ENCODE measurements around the gene MAN1C1.

MAN1C1 gene

GRCh38 chr1:25813734-25814471, 197.3 kb downstream of the MAN1C1 start:
- Histone ChIP-seq H3K36me3 (replicated peaks; ENCODE audit: low read depth, low read length) (no peaks in the 10 kb centered on the region), H3K27me3 (ENCODE audit: low read depth, low read length) (no peaks in the 10 kb centered on the region)

GRCh38 chr1:25814549-25815087, 198.0 kb downstream of the MAN1C1 start:
- no peak overlapping the region for H3K4me2 ChIP-seq (ENCODE audit: low read length)
- TF ChIP-seq CTCF (IDR thresholded peaks at IDR 0.05; ENCODE audit: low read depth, low read length) (no peak), EZH2phosphoT487 (IDR thresholded peaks at IDR 0.05; ENCODE audit: low read depth) (no peak)
- no peaks in the 10 kb centered on the region for H3K9me3 ChIP-seq (ENCODE audit: insufficient read depth, low read length)
- no peak overlapping the region for H2AFZ ChIP-seq (ENCODE audit: low read depth, low read length)
- H3K27ac ChIP-seq (ENCODE audit: low read length), result no peak overlapping the region
- H3K79me2 ChIP-seq (ENCODE audit: low read length), result no peaks in the 10 kb centered on the region
- H3K27me3 ChIP-seq (ENCODE audit: low read depth, low read length), result no peaks in the 10 kb centered on the region
- H3K36me3 ChIP-seq (replicated peaks; ENCODE audit: low read depth, low read length), result no peaks in the 10 kb centered on the region
- peaks cover 9% of the 10 kb centered on the region for H3K4me1 ChIP-seq (ENCODE audit: low read length)
- H3K9ac ChIP-seq (ENCODE audit: low read length), result no peak overlapping the region
- no peaks in the 10 kb centered on the region for H4K20me1 ChIP-seq (ENCODE audit: insufficient read depth, low read length)
- H3K4me3 ChIP-seq (ENCODE audit: low read length), result no peak overlapping the region

More at GRCh38 chr1:25813734-25814471, 197.3 kb downstream of the MAN1C1 start:
- Histone ChIP-seq H3K27ac (ENCODE audit: low read length) (no peak overlapping the region), H3K79me2 (ENCODE audit: low read length) (no peaks in the 10 kb centered on the region), H4K20me1 (ENCODE audit: insufficient read depth, low read length) (no peaks in the 10 kb centered on the region), H2AFZ (ENCODE audit: low read depth, low read length) (no peak overlapping the region), H3K4me3 (ENCODE audit: low read length) (no peak overlapping the region), H3K9ac (ENCODE audit: low read length) (no peak overlapping the region), H3K4me1 (ENCODE audit: low read length) (peaks cover 13% of the 10 kb centered on the region), H3K4me2 (ENCODE audit: low read length) (no peak overlapping the region), H3K9me3 (ENCODE audit: insufficient read depth, low read length) (no peaks in the 10 kb centered on the region)
- TF ChIP-seq CTCF (IDR thresholded peaks at IDR 0.05; ENCODE audit: low read depth, low read length) (peak; percentile 22), EZH2phosphoT487 (IDR thresholded peaks at IDR 0.05; ENCODE audit: low read depth) (no peak)

- Histone ChIP-seq H3K4me2 (ENCODE audit: low read length) (no peak overlapping the region), H2AFZ (ENCODE audit: low read depth, low read length) (no peak overlapping the region), H3K36me3 (replicated peaks; ENCODE audit: low read depth, low read length) (no peaks in the 10 kb centered on the region), H3K4me3 (ENCODE audit: low read length) (no peak overlapping the region), H3K27ac (ENCODE audit: low read length) (no peak overlapping the region), H3K27me3 (ENCODE audit: low read depth, low read length) (no peaks in the 10 kb centered on the region), H3K79me2 (ENCODE audit: low read length) (no peaks in the 10 kb centered on the region; the same call in 1 of the 2 replicates), H3K4me1 (ENCODE audit: low read length) (peaks cover 6% of the 10 kb centered on the region), H3K9ac (ENCODE audit: low read length) (no peak overlapping the region), H3K9me3 (ENCODE audit: insufficient read depth, low read length) (no peaks in the 10 kb centered on the region), H4K20me1 (ENCODE audit: insufficient read depth, low read length) (no peaks in the 10 kb centered on the region)
- TF ChIP-seq EZH2phosphoT487 (IDR thresholded peaks at IDR 0.05; ENCODE audit: low read depth), result no peak
- no peak for TF ChIP-seq CTCF (IDR thresholded peaks at IDR 0.05; ENCODE audit: low read depth, low read length)
Measured at GRCh38 chr1:25815208-25816111, 198.9 kb downstream of the MAN1C1 start.

Data from OCI-LY3 (cell line).